HepG2 (cell line): ENCODE measurements around the gene STX10. TPM values are rescaled to one million over a fixed set of nuclear protein-coding genes. Genes with fewer than 3 reads are reported as not detected.

Experiments used
- FOXA3 ChIP-seq: IDR thresholded peaks from 2 replicates; pipeline ENCODE4 v1.6.1; 2016; ENCODE audit warnings: missing genetic modification reagents, missing compliant biosample characterization
- FOXO1 ChIP-seq: sonication (generic); formaldehyde crosslinking; IDR thresholded peaks from 2 replicates; pipeline ENCODE4 v1.4.0; 2020; ENCODE audit warnings: missing genetic modification reagents
- HNF4G ChIP-seq, 2 experiments: sonication (generic) in 1 of 2; formaldehyde crosslinking in 1 of 2; IDR thresholded peaks; 2 replicates each; pipeline versions ENCODE4 v1.4.0 to v1.6.1; 2011 to 2020; ENCODE audit warnings: borderline replicate concordance in 2 of 2, low read depth in 2 of 2, mild to moderate bottlenecking in 2 of 2, low read length in 1 of 2, missing genetic modification reagents in 1 of 2, moderate library complexity in 1 of 2
- KIAA2018 ChIP-seq: sonication (generic); formaldehyde crosslinking; IDR thresholded peaks from 2 replicates; pipeline ENCODE4 v1.5.0; 2020; ENCODE audit warnings: mild to moderate bottlenecking, missing genetic modification reagents, borderline replicate concordance
- MAFG ChIP-seq: sonication (generic); formaldehyde crosslinking; IDR thresholded peaks from 2 replicates; pipeline ENCODE4 v1.5.1; 2020; ENCODE audit warnings: mild to moderate bottlenecking, missing genetic modification reagents
- MZF1 ChIP-seq: sonication (generic); formaldehyde crosslinking; IDR thresholded peaks from 2 replicates; pipeline ENCODE4 v1.8.1; 2023; ENCODE audit warnings: mild to moderate bottlenecking, missing genetic modification reagents, borderline replicate concordance
- NCOA5 ChIP-seq: sonication (generic); formaldehyde crosslinking; IDR thresholded peaks from 2 replicates; pipeline ENCODE4 v1.4.0; 2020; ENCODE audit warnings: missing genetic modification reagents
- RARA ChIP-seq: IDR thresholded peaks from 2 replicates; pipeline ENCODE4 v1.6.1; 2016; ENCODE audit warnings: missing genetic modification reagents, missing compliant biosample characterization
- SAFB2 ChIP-seq: sonication (generic); formaldehyde crosslinking; IDR thresholded peaks from 2 replicates; pipeline ENCODE4 v1.5.1; 2020; ENCODE audit warnings: missing genetic modification reagents, low read depth, mild to moderate bottlenecking, borderline replicate concordance
- SALL2 ChIP-seq: sonication (generic); formaldehyde crosslinking; IDR thresholded peaks from 2 replicates; pipeline ENCODE4 v1.8.1; 2023; ENCODE audit warnings: mild to moderate bottlenecking, missing genetic modification reagents, inconsistent platforms
- SOX5 ChIP-seq: IDR thresholded peaks from 2 replicates; pipeline ENCODE4 v1.6.1; 2016; ENCODE audit warnings: borderline replicate concordance
- TEAD2 ChIP-seq: sonication (generic); formaldehyde crosslinking; IDR thresholded peaks from 2 replicates; pipeline ENCODE4 v1.9.0; 2021; ENCODE audit warnings: missing genetic modification reagents
- THAP11 ChIP-seq: IDR thresholded peaks from 2 replicates; pipeline ENCODE4 v1.6.1; 2016; ENCODE audit warnings: missing biosample characterization, missing genetic modification reagents
- WIZ ChIP-seq: sonication (generic); formaldehyde crosslinking; IDR thresholded peaks from 2 replicates; pipeline ENCODE4 v1.5.1; 2020; ENCODE audit warnings: mild to moderate bottlenecking, missing genetic modification reagents
- ZFYVE20 ChIP-seq: sonication (generic); formaldehyde crosslinking; IDR thresholded peaks from 2 replicates; pipeline ENCODE4 v1.8.0; 2023; ENCODE audit warnings: low read depth, mild to moderate bottlenecking, moderate library complexity, missing genetic modification reagents, borderline replicate concordance
- ZNF746 ChIP-seq: sonication (generic); formaldehyde crosslinking; IDR thresholded peaks from 2 replicates; pipeline ENCODE4 v1.8.0; 2022; ENCODE audit warnings: mild to moderate bottlenecking, missing genetic modification reagents
- polyA plus RNA-seq, 8 experiments: library from polyadenylated mRNA; depleted of rRNA in 3 of 8; stranded (reverse) in 7 of 8; unstranded in 1 of 8; fragments of >200 nt; fragmentation: Illumina TruSeq in 4 of 8; extraction: Trizol in 4 of 8; gene quantifications; 2 replicates each; pipeline versions ENCODE4 v1.2.1 to v1.2.3, GENCODE V29; 2011 to 2016; ENCODE audit warnings: low read depth in 4 of 8, missing spikeins in 1 of 8, mixed read lengths in 1 of 8; ENCODE audit not compliant: insufficient read depth in 1 of 8
- total RNA-seq, 5 experiments: library from RNA; depleted of rRNA; stranded (reverse); fragments of >200 nt; fragmentation: Illumina TruSeq; extraction: Trizol; gene quantifications; 2 replicates each; pipeline ENCODE4 v1.2.3, GENCODE V29; 2016; ENCODE audit warnings: low read depth in 1 of 5
- TF ChIP-seq, protein P1 (sequence below): sonication (generic); formaldehyde crosslinking; IDR thresholded peaks from 2 replicates; pipeline ENCODE4 v1.5.0; 2020; ENCODE audit warnings: mild to moderate bottlenecking, missing genetic modification reagents
- TF ChIP-seq, protein P2 (sequence below): sonication (generic); formaldehyde crosslinking; IDR thresholded peaks from 2 replicates; pipeline ENCODE4 v1.5.1; 2020; ENCODE audit warnings: missing genetic modification reagents, mild to moderate bottlenecking, borderline replicate concordance

STX10 gene
- total and polyA plus RNA-seq, 2 of the 13 experiments (the other 11 are each of a cell fraction or from before 2014, with no cell fraction given): 47.9 to 66.4 TPM

- TF ChIP-seq RARA (CRISPR knock-in tag) (peak; percentile 70), ZFYVE20 (CRISPR knock-in tag) (no peak), THAP11 (CRISPR knock-in tag) (peak; percentile 53; the same call in 1 of the 2 replicates), FOXA3 (CRISPR knock-in tag) (peak; percentile 31; the same call in 1 of the 2 replicates), ZNF746 (CRISPR knock-in tag) (0 out of 2 replicates have a peak, but pooled peaks have one; percentile 45), MAFG (CRISPR knock-in tag) (no peak), HNF4G (IDR thresholded peaks at IDR 0.05; ENCODE audit: borderline replicate concordance, low read depth, low read length) (peak; percentile 76), HNF4G (CRISPR knock-in tag; IDR thresholded peaks at IDR 0.05; ENCODE audit: borderline replicate concordance, low read depth) (peak; percentile 67; the same call in 1 of the 2 replicates), NCOA5 (CRISPR knock-in tag) (no peak), MZF1 (CRISPR knock-in tag) (no peak), TEAD2 (CRISPR knock-in tag) (no peak), SAFB2 (CRISPR knock-in tag) (0 out of 2 replicates have a peak, but pooled peaks have one; percentile 42), SOX5 (CRISPR knock-in tag) (0 out of 2 replicates have a peak, but pooled peaks have one; percentile 10), KIAA2018 (no peak), WIZ (peak; percentile 50; the same call in 1 of the 2 replicates), FOXO1 (CRISPR knock-in tag) (peak; percentile 19; the same call in 1 of the 2 replicates), SALL2 (CRISPR knock-in tag) (no peak)
- TF ChIP-seq, protein P1, sequence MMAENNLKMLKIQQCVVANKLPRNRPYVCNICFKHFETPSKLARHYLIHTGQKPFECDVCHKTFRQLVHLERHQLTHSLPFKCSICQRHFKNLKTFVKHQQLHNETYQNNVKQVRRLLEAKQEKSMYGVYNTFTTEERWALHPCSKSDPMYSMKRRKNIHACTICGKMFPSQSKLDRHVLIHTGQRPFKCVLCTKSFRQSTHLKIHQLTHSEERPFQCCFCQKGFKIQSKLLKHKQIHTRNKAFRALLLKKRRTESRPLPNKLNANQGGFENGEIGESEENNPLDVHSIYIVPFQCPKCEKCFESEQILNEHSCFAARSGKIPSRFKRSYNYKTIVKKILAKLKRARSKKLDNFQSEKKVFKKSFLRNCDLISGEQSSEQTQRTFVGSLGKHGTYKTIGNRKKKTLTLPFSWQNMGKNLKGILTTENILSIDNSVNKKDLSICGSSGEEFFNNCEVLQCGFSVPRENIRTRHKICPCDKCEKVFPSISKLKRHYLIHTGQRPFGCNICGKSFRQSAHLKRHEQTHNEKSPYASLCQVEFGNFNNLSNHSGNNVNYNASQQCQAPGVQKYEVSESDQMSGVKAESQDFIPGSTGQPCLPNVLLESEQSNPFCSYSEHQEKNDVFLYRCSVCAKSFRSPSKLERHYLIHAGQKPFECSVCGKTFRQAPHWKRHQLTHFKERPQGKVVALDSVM (CRISPR knock-in tag): peak; percentile 98
- TF ChIP-seq, protein P2, sequence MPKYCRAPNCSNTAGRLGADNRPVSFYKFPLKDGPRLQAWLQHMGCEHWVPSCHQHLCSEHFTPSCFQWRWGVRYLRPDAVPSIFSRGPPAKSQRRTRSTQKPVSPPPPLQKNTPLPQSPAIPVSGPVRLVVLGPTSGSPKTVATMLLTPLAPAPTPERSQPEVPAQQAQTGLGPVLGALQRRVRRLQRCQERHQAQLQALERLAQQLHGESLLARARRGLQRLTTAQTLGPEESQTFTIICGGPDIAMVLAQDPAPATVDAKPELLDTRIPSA (CRISPR knock-in tag): no peak
Observed at GRCh38 chr19:13190781-13191540, 40.8 kb upstream of the STX10 start (continued).
